KOPT-K1 (cell line): ENCODE data around the gene NPAS3.

ENCODE experiments used
- H3K27ac ChIP-seq: fragments of 200-600 bp; sonication (generic); 2 replicates; pipeline ENCODE4 v1.5.1; 2016; ENCODE audit warnings: antibody characterized with exemption, mild to moderate bottlenecking, low read depth, low read length; ENCODE audit not compliant: poor library complexity, severe bottlenecking
- H3K36me3 ChIP-seq: fragments of 200-600 bp; sonication (generic); 2 replicates; pipeline ENCODE4 v1.5.1; 2017; ENCODE audit warnings: antibody characterized with exemption, mild to moderate bottlenecking, low read length, moderate library complexity; ENCODE audit not compliant: insufficient read depth
- H3K9me3 ChIP-seq: fragments of 200-600 bp; sonication (generic); 2 replicates; pipeline ENCODE4 v1.5.1; 2017; ENCODE audit warnings: antibody characterized with exemption, low read length, mild to moderate bottlenecking; ENCODE audit not compliant: insufficient read depth, poor library complexity, severe bottlenecking

Gene NPAS3

GRCh38 chr14:33019346-33019745 lies 80.7 kb downstream of the NPAS3 start:
- Histone ChIP-seq H3K9me3 (no peaks in the 10 kb centered on the region), H3K36me3 (no peaks in the 10 kb centered on the region), H3K27ac (no peak overlapping the region)

GRCh38 chr14:33026850-33027430 lies 88.3 kb downstream of the NPAS3 start:
- Histone ChIP-seq H3K36me3 (no peaks in the 10 kb centered on the region), H3K27ac (no peak overlapping the region), H3K9me3 (no peaks in the 10 kb centered on the region)

- Histone ChIP-seq H3K27ac (no peak overlapping the region), H3K9me3 (no peaks in the 10 kb centered on the region), H3K36me3 (no peaks in the 10 kb centered on the region)
Observed at GRCh38 chr14:33029511-33029910, 90.8 kb downstream of the NPAS3 start.

- H3K27ac ChIP-seq = no peak overlapping the region
- no peaks in the 10 kb centered on the region for H3K36me3 ChIP-seq
- H3K9me3 ChIP-seq = no peaks in the 10 kb centered on the region
Observed at GRCh38 chr14:33030386-33030785, 91.7 kb downstream of the NPAS3 start.

- H3K27ac ChIP-seq = no peak overlapping the region
- no peaks in the 10 kb centered on the region for H3K9me3 ChIP-seq
- H3K36me3 ChIP-seq = no peaks in the 10 kb centered on the region
Observed at GRCh38 chr14:33035416-33036194, 96.9 kb downstream of the NPAS3 start.

GRCh38 chr14:33039311-33039710 lies 100.6 kb downstream of the NPAS3 start:
- Histone ChIP-seq H3K9me3 (no peaks in the 10 kb centered on the region), H3K27ac (no peak overlapping the region), H3K36me3 (no peaks in the 10 kb centered on the region)

GRCh38 chr14:33040372-33041140 lies 101.9 kb downstream of the NPAS3 start:
- no peak overlapping the region for H3K27ac ChIP-seq
- H3K9me3 ChIP-seq = no peaks in the 10 kb centered on the region
- no peaks in the 10 kb centered on the region for H3K36me3 ChIP-seq

- no peaks in the 10 kb centered on the region for H3K36me3 ChIP-seq
- H3K9me3 ChIP-seq = no peaks in the 10 kb centered on the region
- H3K27ac ChIP-seq = no peak overlapping the region
Observed at GRCh38 chr14:33042591-33042990, 103.9 kb downstream of the NPAS3 start.

- Histone ChIP-seq H3K9me3 (no peaks in the 10 kb centered on the region), H3K27ac (no peak overlapping the region)
Observed at GRCh38 chr14:33045760-33046159, 107.1 kb downstream of the NPAS3 start.

GRCh38 chr14:33052943-33053342 lies 114.3 kb downstream of the NPAS3 start:
- Histone ChIP-seq H3K9me3 (no peaks in the 10 kb centered on the region), H3K36me3 (no peaks in the 10 kb centered on the region), H3K27ac (no peak overlapping the region)

More at GRCh38 chr14:33045760-33046159, 107.1 kb downstream of the NPAS3 start:
- H3K36me3 ChIP-seq = no peaks in the 10 kb centered on the region

- H3K36me3 ChIP-seq = no peaks in the 10 kb centered on the region
- no peaks in the 10 kb centered on the region for H3K9me3 ChIP-seq
- H3K27ac ChIP-seq = no peak overlapping the region
Observed at GRCh38 chr14:33056213-33056612, 117.5 kb downstream of the NPAS3 start.

GRCh38 chr14:33057585-33057984 lies 118.9 kb downstream of the NPAS3 start:
- H3K9me3 ChIP-seq = no peaks in the 10 kb centered on the region
- no peak overlapping the region for H3K27ac ChIP-seq
- H3K36me3 ChIP-seq = no peaks in the 10 kb centered on the region

GRCh38 chr14:33061667-33062325 lies 123.1 kb downstream of the NPAS3 start:
- no peaks in the 10 kb centered on the region for H3K36me3 ChIP-seq
- no peak overlapping the region for H3K27ac ChIP-seq
- no peaks in the 10 kb centered on the region for H3K9me3 ChIP-seq

- H3K27ac ChIP-seq = no peak overlapping the region
- H3K9me3 ChIP-seq = no peaks in the 10 kb centered on the region
- H3K36me3 ChIP-seq = no peaks in the 10 kb centered on the region
Observed at GRCh38 chr14:33062476-33062875, 123.8 kb downstream of the NPAS3 start.

- H3K36me3 ChIP-seq = no peaks in the 10 kb centered on the region
- no peak overlapping the region for H3K27ac ChIP-seq
- H3K9me3 ChIP-seq = no peaks in the 10 kb centered on the region
Observed at GRCh38 chr14:33062881-33063280, 124.2 kb downstream of the NPAS3 start.
